Measurements from ENCODE around the gene MYOD1.

- no peak for TF ChIP-seq CTCF (IDR thresholded peaks at IDR 0.05)
- TF ChIP-seq POLR2A (IDR thresholded peaks at IDR 0.05) = no peak
These were observed 46.9 kb upstream of the MYOD1 start for GRCh38 chr11:17672469-17672868.

Measured in adrenal gland (tissue), 5 donors.